COLO829 (cell line): ENCODE measurements around the gene FETUB.
"Not testable (repeated sequence)": the region's sequence is repeated elsewhere in the genome, so short reads cannot be mapped to it uniquely, and the experiment has no call there.

Experiments used
- DNase-seq: peaks from one replicate; pipeline ENCODE4 v3.0.0; 2012; ENCODE audit warnings: low spot score

Gene FETUB

GRCh38 chr3:186679151-186679550 is 39.0 kb downstream of the FETUB start:
- no peak for DNase-seq

- DNase-seq: no peak
Measured at GRCh38 chr3:186680869-186681268, 40.7 kb downstream of the FETUB start.

GRCh38 chr3:186682812-186683211 is 42.6 kb downstream of the FETUB start:
- DNase-seq: no peak

GRCh38 chr3:186683979-186684378 is 43.8 kb downstream of the FETUB start:
- DNase-seq: no peak

GRCh38 chr3:186686475-186686874 is 46.3 kb downstream of the FETUB start:
- DNase-seq: not testable (repeated sequence)

GRCh38 chr3:186687120-186687651 is 47.0 kb downstream of the FETUB start:
- DNase-seq: no peak

- DNase-seq: not testable (repeated sequence)
Measured at GRCh38 chr3:186690304-186690703, 50.1 kb downstream of the FETUB start.

GRCh38 chr3:186691676-186692075 is 51.5 kb downstream of the FETUB start:
- DNase-seq: no peak

- DNase-seq: no peak
Measured at GRCh38 chr3:186693843-186694242, 53.6 kb downstream of the FETUB start.

GRCh38 chr3:186694288-186695032 is 54.3 kb downstream of the FETUB start:
- DNase-seq: no peak

GRCh38 chr3:186696522-186696921 is 56.3 kb downstream of the FETUB start:
- DNase-seq: no peak

- no peak for DNase-seq
Measured at GRCh38 chr3:186697510-186697909, 57.3 kb downstream of the FETUB start.

GRCh38 chr3:186700267-186700666 is 60.1 kb downstream of the FETUB start:
- DNase-seq: no peak

GRCh38 chr3:186702451-186702850 is 62.3 kb downstream of the FETUB start:
- DNase-seq: not testable (repeated sequence)
